Transverse colon (tissue), 4 donors: ENCODE measurements around the gene CAMTA1.
"Not testable (repeated sequence)": the region's sequence is repeated elsewhere in the genome, so short reads cannot be mapped to it uniquely, and the experiment has no call there.

Experiments used
- EP300 ChIP-seq: sonication (generic); formaldehyde crosslinking; IDR thresholded peaks from one replicate; pipeline ENCODE4 v1.6.1; 2017; ENCODE audit warnings: antibody characterized with exemption, low read depth
- POLR2A ChIP-seq: fragments of 450-650 bp; IDR thresholded peaks from one replicate; pipeline ENCODE4 v1.6.1; 2016; ENCODE audit warnings: antibody characterized with exemption, mild to moderate bottlenecking, moderate library complexity
- POLR2AphosphoS5 ChIP-seq, 3 donors: sonication (generic); formaldehyde crosslinking; IDR thresholded peaks; one replicate each; pipeline ENCODE4 v1.6.1; 2016; ENCODE audit warnings: antibody characterized with exemption in 3 of 3
- TF ChIP-seq, protein P1 (sequence below), 5 experiments: fragments of 200-600 bp in 3 of 5; fragments of 450-650 bp in 2 of 5; sonication (generic) in 3 of 5; IDR thresholded peaks; 1 replicate in 2 of 5; 2 replicates in 3 of 5; pipeline ENCODE4 v1.5.1; 2016 to 2017; ENCODE audit warnings: antibody characterized with exemption in 5 of 5, inconsistent platforms in 3 of 5, mild to moderate bottlenecking in 2 of 5, moderate library complexity in 1 of 5

DNA sequence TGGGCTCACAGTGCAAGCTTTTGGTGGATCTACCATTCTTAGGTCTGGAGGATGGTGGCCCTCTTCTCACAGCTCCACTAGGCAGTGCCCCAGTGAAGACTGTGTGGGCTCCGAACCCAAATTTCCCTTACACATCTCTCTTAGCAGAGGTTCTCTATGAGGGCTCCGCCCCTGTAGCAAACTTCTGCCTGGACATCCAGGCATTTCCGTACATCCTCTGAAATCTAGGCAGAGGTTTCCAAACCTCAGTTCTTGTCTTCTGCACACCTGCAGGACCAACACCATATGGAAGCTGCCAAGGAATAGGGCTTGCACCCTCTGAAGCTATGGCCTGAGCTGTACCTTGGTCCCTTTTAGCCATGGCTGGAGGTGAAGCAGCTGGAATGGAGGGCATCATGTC, 1005.8 kb downstream of the CAMTA1 start:
- TF ChIP-seq, protein P1, sequence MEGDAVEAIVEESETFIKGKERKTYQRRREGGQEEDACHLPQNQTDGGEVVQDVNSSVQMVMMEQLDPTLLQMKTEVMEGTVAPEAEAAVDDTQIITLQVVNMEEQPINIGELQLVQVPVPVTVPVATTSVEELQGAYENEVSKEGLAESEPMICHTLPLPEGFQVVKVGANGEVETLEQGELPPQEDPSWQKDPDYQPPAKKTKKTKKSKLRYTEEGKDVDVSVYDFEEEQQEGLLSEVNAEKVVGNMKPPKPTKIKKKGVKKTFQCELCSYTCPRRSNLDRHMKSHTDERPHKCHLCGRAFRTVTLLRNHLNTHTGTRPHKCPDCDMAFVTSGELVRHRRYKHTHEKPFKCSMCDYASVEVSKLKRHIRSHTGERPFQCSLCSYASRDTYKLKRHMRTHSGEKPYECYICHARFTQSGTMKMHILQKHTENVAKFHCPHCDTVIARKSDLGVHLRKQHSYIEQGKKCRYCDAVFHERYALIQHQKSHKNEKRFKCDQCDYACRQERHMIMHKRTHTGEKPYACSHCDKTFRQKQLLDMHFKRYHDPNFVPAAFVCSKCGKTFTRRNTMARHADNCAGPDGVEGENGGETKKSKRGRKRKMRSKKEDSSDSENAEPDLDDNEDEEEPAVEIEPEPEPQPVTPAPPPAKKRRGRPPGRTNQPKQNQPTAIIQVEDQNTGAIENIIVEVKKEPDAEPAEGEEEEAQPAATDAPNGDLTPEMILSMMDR (IDR thresholded peaks at IDR 0.05): not testable (repeated sequence)
- not testable (repeated sequence) for TF ChIP-seq EP300; POLR2A; POLR2AphosphoS5 (IDR thresholded peaks at IDR 0.05)
